ENCODE results near the gene CHAF1B.

- TF ChIP-seq CTCF (IDR thresholded peaks at IDR 0.05) (no peak), POLR2AphosphoS5 (IDR thresholded peaks at IDR 0.05) (no peak), POLR2A (IDR thresholded peaks at IDR 0.05) (no peak), EP300 (IDR thresholded peaks at IDR 0.05) (no peak)
These were observed 10.3 kb downstream of the CHAF1B start for GRCh38 chr21:36395353-36396111.
